ENCODE measurements around the gene NEDD8. TPM values are rescaled to one million over a fixed set of nuclear protein-coding genes. Genes with fewer than 3 reads are reported as not detected.

Gene NEDD8
- total RNA-seq, 4 donors from 2014 or later = 54.7 to 137 (median 104) TPM

- Histone ChIP-seq H3K36me3 (peaks cover 67% of the 10 kb centered on the region), H3K27me3 (no peaks in the 10 kb centered on the region), H3K9me3 (no peaks in the 10 kb centered on the region), H3K4me3 (no peak overlapping the region), H3K27ac (no peak overlapping the region), H3K4me1 (peaks cover 26% of the 10 kb centered on the region)
- no peak for TF ChIP-seq CTCF (IDR thresholded peaks at IDR 0.05)
- no peak for TF ChIP-seq POLR2AphosphoS5 (IDR thresholded peaks at IDR 0.05)
- TF ChIP-seq POLR2A (IDR thresholded peaks at IDR 0.05) = no peak
- no peak for TF ChIP-seq EP300 (IDR thresholded peaks at IDR 0.05)
- 94% methylated on average over 7 of the region's 7 CpGs for WGBS
- no peak for DNase-seq (ENCODE audit: low spot score in 2 of 2)
Observed at GRCh38 chr14:24185026-24185425, 47.1 kb downstream of the NEDD8 start.

DNA sequence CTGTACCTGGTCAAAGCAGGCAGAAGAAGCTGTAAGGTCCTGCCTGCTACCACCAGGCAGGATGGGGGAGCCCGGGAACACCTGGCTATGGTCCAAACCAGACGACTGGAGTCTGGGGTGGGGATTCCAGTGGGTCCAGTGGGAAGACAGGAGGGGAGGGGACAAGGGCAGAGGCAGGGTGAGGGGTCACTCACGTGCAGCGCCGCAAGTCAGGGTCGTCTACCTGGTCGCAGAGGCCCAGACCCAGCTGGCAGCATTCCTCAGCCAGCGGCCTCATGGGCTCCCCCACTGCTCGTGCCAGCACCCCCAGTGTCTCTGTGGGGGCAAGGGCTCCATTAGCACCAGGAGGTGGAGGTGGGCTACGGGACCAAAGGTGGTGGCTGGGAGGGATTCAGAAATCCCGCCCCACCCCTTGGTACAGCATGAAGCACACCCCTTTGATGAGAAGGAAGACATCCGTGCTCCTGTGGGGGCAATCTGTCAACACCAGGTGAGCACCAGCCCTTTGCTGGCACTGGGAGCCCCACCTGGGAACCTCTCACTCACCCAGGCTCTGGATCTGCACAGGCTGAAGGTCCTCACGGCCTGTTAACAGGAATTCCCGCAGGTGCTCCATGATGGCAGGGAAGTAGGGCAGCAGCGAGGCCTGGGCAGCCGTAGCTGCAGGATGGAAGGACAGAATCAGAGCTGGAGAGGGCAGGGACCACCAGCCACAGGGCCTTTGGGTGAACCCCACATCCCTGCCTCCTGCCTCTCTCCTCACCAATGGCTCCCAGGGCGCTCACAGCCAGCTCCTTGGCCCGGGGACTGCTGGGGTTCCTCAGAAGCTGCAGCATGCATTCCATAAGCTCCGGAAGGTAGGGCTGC, 47.8 kb downstream of the NEDD8 start:
- Histone ChIP-seq H3K27ac (no peak overlapping the region), H3K36me3 (peaks cover 74% of the 10 kb centered on the region), H3K4me1 (peaks cover 22% of the 10 kb centered on the region), H3K4me3 (no peak overlapping the region), H3K9me3 (no peaks in the 10 kb centered on the region), H3K27me3 (no peaks in the 10 kb centered on the region)
- 81% methylated on average over 9 of the region's 19 CpGs for WGBS
- TF ChIP-seq CTCF (IDR thresholded peaks at IDR 0.05) = no peak
- no peak for TF ChIP-seq POLR2A (IDR thresholded peaks at IDR 0.05)
- TF ChIP-seq POLR2AphosphoS5 (IDR thresholded peaks at IDR 0.05) = no peak
- TF ChIP-seq EP300 (IDR thresholded peaks at IDR 0.05) = no peak
- no peak for DNase-seq (ENCODE audit: low spot score in 2 of 2)

- Histone ChIP-seq H3K4me3 (no peak overlapping the region), H3K27me3 (no peaks in the 10 kb centered on the region), H3K36me3 (peaks cover 86% of the 10 kb centered on the region), H3K9me3 (no peaks in the 10 kb centered on the region), H3K4me1 (peaks cover 12% of the 10 kb centered on the region), H3K27ac (no peak overlapping the region)
- WGBS = 94% methylated on average over 7 of the region's 15 CpGs
- TF ChIP-seq POLR2A (IDR thresholded peaks at IDR 0.05) (no peak), EP300 (IDR thresholded peaks at IDR 0.05) (no peak), CTCF (IDR thresholded peaks at IDR 0.05) (no peak), POLR2AphosphoS5 (IDR thresholded peaks at IDR 0.05) (no peak)
- DNase-seq (ENCODE audit: low spot score in 2 of 2) = no peak
Observed at GRCh38 chr14:24183014-24183481, 49.1 kb downstream of the NEDD8 start.

GRCh38 chr14:24182110-24182882, 49.9 kb downstream of the NEDD8 start:
- Histone ChIP-seq H3K27me3 (no peaks in the 10 kb centered on the region), H3K36me3 (peaks cover 93% of the 10 kb centered on the region), H3K4me3 (no peak overlapping the region), H3K4me1 (peaks cover 4% of the 10 kb centered on the region), H3K9me3 (no peaks in the 10 kb centered on the region), H3K27ac (no peak overlapping the region)
- TF ChIP-seq CTCF (IDR thresholded peaks at IDR 0.05) = no peak
- TF ChIP-seq EP300 (IDR thresholded peaks at IDR 0.05) = no peak
- no peak for TF ChIP-seq POLR2AphosphoS5 (IDR thresholded peaks at IDR 0.05)
- no peak for TF ChIP-seq POLR2A (IDR thresholded peaks at IDR 0.05)
- DNase-seq (ENCODE audit: low spot score in 2 of 2) = no peak
- 92% methylated on average over 13 of the region's 14 CpGs for WGBS
